SJCRH30 (cell line): ENCODE data around the gene NOTCH2. TPM values are rescaled to one million over a fixed set of nuclear protein-coding genes. Genes with fewer than 3 reads are reported as not detected.

Source experiments
- total RNA-seq: library from RNA; depleted of rRNA; stranded (reverse); fragments of >200 nt; shearing (Covaris generic); gene quantifications from 2 replicates; pipeline ENCODE4 v1.2.3, GENCODE V29; 2014; rRNA removed

Gene NOTCH2
- total RNA-seq, 1 experiment from 2014 or later: 72.1 TPM

Other genes with a start within 250 kb of the NOTCH2 start
- gene ADAM30, start 173.1 kb downstream of the NOTCH2 start, total RNA-seq: not detected in 2 replicates
- 26.5 and 30.7 TPM in 2 replicates for gene SEC22B, start 106.9 kb upstream of the NOTCH2 start, total RNA-seq